ENCODE data around the gene RAD21L1. TPM values are rescaled to one million over a fixed set of nuclear protein-coding genes. Genes with fewer than 3 reads are reported as not detected.

The RAD21L1 gene
- total RNA-seq, 2 donors from 2014 or later: not detected

- no peak for DNase-seq (ENCODE audit: low spot score)
- Histone ChIP-seq H3K4me3 (no peak overlapping the region), H3K4me1 (peaks cover 0 to 29% of the 10 kb centered on the region in 2 donors), H3K27ac (no peak overlapping the region), H3K9me3 (no peaks in the 10 kb centered on the region), H3K36me3 (no peaks in the 10 kb centered on the region), H3K27me3 (no peaks in the 10 kb centered on the region)
- TF ChIP-seq CTCF (IDR thresholded peaks at IDR 0.05): no peak
These were observed 43.7 kb upstream of the RAD21L1 start for GRCh38 chr20:1182106-1182505.

- no peak for DNase-seq (ENCODE audit: low spot score)
- Histone ChIP-seq H3K9me3 (no peaks in the 10 kb centered on the region), H3K36me3 (no peaks in the 10 kb centered on the region), H3K4me1 (peaks cover 0 to 37% of the 10 kb centered on the region in 2 donors), H3K4me3 (no peak overlapping the region), H3K27me3 (no peaks in the 10 kb centered on the region), H3K27ac (no peak overlapping the region)
- TF ChIP-seq CTCF (IDR thresholded peaks at IDR 0.05): no peak
These were observed 42.7 kb upstream of the RAD21L1 start for GRCh38 chr20:1183153-1183552.

- Histone ChIP-seq H3K36me3 (no peaks in the 10 kb centered on the region), H3K9me3 (no peaks in the 10 kb centered on the region), H3K27me3 (no peaks in the 10 kb centered on the region), H3K4me1 (peaks cover 0 to 37% of the 10 kb centered on the region in 2 donors), H3K27ac (no peak overlapping the region), H3K4me3 (peak overlapping the region; percentile 52 to 67)
- DNase-seq (ENCODE audit: low spot score): no peak
- TF ChIP-seq CTCF (IDR thresholded peaks at IDR 0.05): no peak
These were observed 41.6 kb upstream of the RAD21L1 start for GRCh38 chr20:1184260-1184637.

- Histone ChIP-seq H3K4me3 (peak within 1 kb of the TSS; percentile 52 to 67), H3K4me1 (peaks cover 0 to 37% of the 10 kb centered on the region in 2 donors), H3K27ac (peak within 1 kb of the TSS; percentile 35 to 60), H3K27me3 (no peaks in the 10 kb centered on the region), H3K9me3 (no peaks in the 10 kb centered on the region), H3K36me3 (no peaks in the 10 kb centered on the region)
- DNase-seq (ENCODE audit: low spot score): no peak
- no peak for TF ChIP-seq CTCF (IDR thresholded peaks at IDR 0.05)
These were observed 41.1 kb upstream of the RAD21L1 start, which contains the start of gene TMEM74B for GRCh38 chr20:1184638-1185315. TSS of gene TMEM74B (minus strand) at chr20:1184981. CDS start at chr20:1183801, 1,180 bp downstream.

- DNase-seq (ENCODE audit: low spot score): no peak
- H3K27me3 ChIP-seq: no peaks in the 10 kb centered on the region
- no peak for TF ChIP-seq CTCF (IDR thresholded peaks at IDR 0.05)
These were observed 40.5 kb upstream of the RAD21L1 start for GRCh38 chr20:1185316-1185741.

More at GRCh38 chr20:1185316-1185741, 40.5 kb upstream of the RAD21L1 start:
- H3K4me3 ChIP-seq: peak overlapping the region; percentile 52 to 67
- no peaks in the 10 kb centered on the region for H3K9me3 ChIP-seq
- peaks cover 0 to 37% of the 10 kb centered on the region in 2 donors for H3K4me1 ChIP-seq
- H3K36me3 ChIP-seq: no peaks in the 10 kb centered on the region
- H3K27ac ChIP-seq: peak overlapping the region; percentile 35 to 60

All from right atrium auricular region (tissue), 2 donors.